Ovary (tissue), 9 donors: Measurements from ENCODE around the gene UBQLN1. TPM values are rescaled to one million over a fixed set of nuclear protein-coding genes. Genes with fewer than 3 reads are reported as not detected.

Source experiments
- DNase-seq, 5 donors: peaks; one replicate each; pipeline ENCODE4 v3.0.0-alpha.2; 2019 to 2020
- H3K27ac ChIP-seq, 2 donors: fragments of 200-600 bp; one replicate each; pipeline versions ENCODE4 v1.5.1 to v1.8.0; 2019 to 2022
- H3K27me3 ChIP-seq: fragments of 200-600 bp; one replicate; pipeline ENCODE4 v1.8.0; 2022
- H3K36me3 ChIP-seq: fragments of 200-600 bp; sonication (generic); one replicate; pipeline ENCODE4 v1.5.1; 2019
- H3K4me1 ChIP-seq: one replicate; pipeline ENCODE4 v1.8.1; 2013; ENCODE audit warnings: mild to moderate bottlenecking, moderate library complexity; ENCODE audit not compliant: insufficient read depth
- H3K4me3 ChIP-seq: fragments of 200-600 bp; sonication (generic); one replicate; pipeline ENCODE4 v1.5.1; 2017
- H3K9me3 ChIP-seq, 2 donors: fragments of 200-600 bp in 1 of 2; sonication (generic) in 1 of 2; one replicate each; pipeline versions ENCODE4 v1.5.1 to v1.8.1; 2013 to 2019; ENCODE audit warnings: mild to moderate bottlenecking in 1 of 2, moderate library complexity in 1 of 2
- CTCF ChIP-seq, 3 donors: fragments of 450-650 bp in 2 of 3; fragments of 200-600 bp in 1 of 3; IDR thresholded peaks; one replicate each; pipeline versions ENCODE4 v1.5.1 to v1.8.0; 2016 to 2022; ENCODE audit warnings: antibody characterized with exemption in 3 of 3, mild to moderate bottlenecking in 1 of 3
- EP300 ChIP-seq: sonication (generic); formaldehyde crosslinking; IDR thresholded peaks from one replicate; pipeline ENCODE4 v1.6.1; 2017; ENCODE audit warnings: antibody characterized with exemption
- POLR2A ChIP-seq: fragments of 450-650 bp; IDR thresholded peaks from one replicate; pipeline ENCODE4 v1.6.1; 2017; ENCODE audit warnings: antibody characterized with exemption, mild to moderate bottlenecking, moderate library complexity
- WGBS, 3 donors: extraction: QIAGEN DNeasy Blood & Tissue Kit in 1 of 3; methylation state at CpG; one replicate each; pipeline versions ENCODE4 v1.1.5 to v1.1.7; 2013 to 2017; 5-methylcytosine and 5-hydroxymethylcytosine counted together
- intact Hi-C, 4 donors: fragments of 100-400 bp; cut with DNase I; formaldehyde crosslinking; loops; one replicate each; pipeline versions ENCODE4 v1.11.0 to v1.15.1; 2022 to 2023
- polyA plus RNA-seq, 2 donors: library from polyadenylated mRNA; stranded (reverse); fragments of 200-250 nt in 1 of 2; fragments of 350-450 nt in 1 of 2; fragmentation: Illumina TruSeq in 1 of 2; extraction: RNeasy Lipid Tissue Mini Kit (QIAGEN cat#74804) in 1 of 2; gene quantifications; one replicate each; pipeline ENCODE4 v1.2.3, GENCODE V29; 2013 to 2014
- total RNA-seq, 7 donors: library from RNA; depleted of rRNA in 2 of 7; stranded (reverse); fragments of >200 nt in 2 of 7; fragmentation: NEBNext Ultra II Directional in 3 of 7; extraction: Animal tissue kit (Norgen Biotek cat#: 25700) in 3 of 7; gene quantifications; one replicate each; pipeline versions ENCODE4 v1.1.0 to v1.2.4, GENCODE V29; 2016 to 2023
- donor health status: DM: no; HTN: no; CAD: no; lungs with moderate emphysema.
- donor health status: DM: no; HTN: no; CAD: no.
- donor health status: Bipolar disorder and iron deficiency.
- donor health status: DM: yes; HTN: yes; CAD: no.
- donor health status: DM: no; HTN: no; CAD: no.
- donor health status: DM: yes; HTN: yes; CAD: no.

UBQLN1 gene
- total and polyA plus RNA-seq, 9 donors, result 28.2 to 105 (median 82.3) TPM

GRCh38 chr9:83652433-83652832 is 55.3 kb downstream of the UBQLN1 start:
- TF ChIP-seq POLR2A (no peak), EP300 (no peak), CTCF (IDR thresholded peaks at IDR 0.05) (no peak)
- Histone ChIP-seq H3K4me1 (no peaks in the 10 kb centered on the region), H3K9me3 (no peaks in the 10 kb centered on the region), H3K4me3 (no peak overlapping the region), H3K36me3 (no peaks in the 10 kb centered on the region), H3K27me3 (no peaks in the 10 kb centered on the region), H3K27ac (no peak overlapping the region)
- WGBS, 3 donors, result 92 to 100% (median 97%) methylated on average over 1 of the region's 1 CpG
- no peak for DNase-seq
- intact Hi-C loops, result no loop called here

- no peaks in the 10 kb centered on the region for H3K4me1 ChIP-seq
- no peak for DNase-seq
- H3K4me3 ChIP-seq, result no peak overlapping the region
- intact Hi-C loops, result no loop called here
- TF ChIP-seq EP300, result no peak
- no peak for TF ChIP-seq POLR2A
- TF ChIP-seq CTCF (IDR thresholded peaks at IDR 0.05), result no peak
- H3K36me3 ChIP-seq, result no peaks in the 10 kb centered on the region
- no peaks in the 10 kb centered on the region for H3K27me3 ChIP-seq
- H3K9me3 ChIP-seq, result no peaks in the 10 kb centered on the region
- WGBS, 3 donors, result 90 to 95% (median 94%) methylated on average over 2 of the region's 2 CpGs
- H3K27ac ChIP-seq, result no peak overlapping the region
These were observed 56.2 kb downstream of the UBQLN1 start for GRCh38 chr9:83651558-83651957.

- Histone ChIP-seq H3K27ac (no peak overlapping the region), H3K27me3 (no peaks in the 10 kb centered on the region), H3K36me3 (no peaks in the 10 kb centered on the region), H3K9me3 (no peaks in the 10 kb centered on the region), H3K4me1 (no peaks in the 10 kb centered on the region), H3K4me3 (no peak overlapping the region)
- TF ChIP-seq CTCF (IDR thresholded peaks at IDR 0.05) (no peak), EP300 (no peak)
- 73 to 84% (median 80%) methylated on average over 4 of the region's 4 CpGs for WGBS, 3 donors
- no peak for DNase-seq
- intact Hi-C loops, result no loop called here
These were observed 58.2 kb downstream of the UBQLN1 start for GRCh38 chr9:83649515-83649914.

GRCh38 chr9:83649080-83649479 is 58.7 kb downstream of the UBQLN1 start:
- 55 to 59% (median 56%) methylated on average over 8 of the region's 8 CpGs for WGBS, 3 donors
- H3K4me1 ChIP-seq, result no peaks in the 10 kb centered on the region
- H3K27me3 ChIP-seq, result no peaks in the 10 kb centered on the region
- H3K36me3 ChIP-seq, result no peaks in the 10 kb centered on the region
- intact Hi-C loops, result no loop called here
- no peaks in the 10 kb centered on the region for H3K9me3 ChIP-seq
- no peak overlapping the region for H3K27ac ChIP-seq
- DNase-seq, result peak in 3 of 5 donors; percentile 45 to 56 (median 46)
- H3K4me3 ChIP-seq, result no peak overlapping the region
- TF ChIP-seq POLR2A (no peak), EP300 (no peak), CTCF (IDR thresholded peaks at IDR 0.05) (no peak)
